Measurements from ENCODE around the gene SCFD1. TPM values are rescaled to one million over a fixed set of nuclear protein-coding genes. Genes with fewer than 3 reads are reported as not detected.

Gene SCFD1
- total RNA-seq, 2 donors from 2014 or later = 71.9 to 91.1 TPM

DNA sequence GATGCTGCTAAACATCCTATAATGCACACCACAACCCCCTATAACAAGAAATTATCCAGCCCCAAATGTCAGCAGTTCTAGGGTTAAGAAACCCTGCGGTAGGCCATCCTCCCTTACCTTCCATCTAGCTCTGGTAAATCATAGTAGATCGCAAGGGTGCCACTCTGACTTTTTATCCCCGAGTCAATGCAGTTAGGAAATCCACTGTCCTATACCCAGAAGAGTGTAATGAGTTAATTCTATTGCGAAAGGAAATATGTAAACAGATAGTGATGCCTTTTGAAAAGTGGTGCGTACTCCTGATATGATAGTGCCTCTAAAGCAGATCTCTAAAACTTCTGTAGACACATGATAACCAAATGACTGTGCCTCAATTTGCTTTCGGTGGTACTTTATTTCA lies 29.8 kb downstream of the SCFD1 start:
- TF ChIP-seq, protein P1, sequence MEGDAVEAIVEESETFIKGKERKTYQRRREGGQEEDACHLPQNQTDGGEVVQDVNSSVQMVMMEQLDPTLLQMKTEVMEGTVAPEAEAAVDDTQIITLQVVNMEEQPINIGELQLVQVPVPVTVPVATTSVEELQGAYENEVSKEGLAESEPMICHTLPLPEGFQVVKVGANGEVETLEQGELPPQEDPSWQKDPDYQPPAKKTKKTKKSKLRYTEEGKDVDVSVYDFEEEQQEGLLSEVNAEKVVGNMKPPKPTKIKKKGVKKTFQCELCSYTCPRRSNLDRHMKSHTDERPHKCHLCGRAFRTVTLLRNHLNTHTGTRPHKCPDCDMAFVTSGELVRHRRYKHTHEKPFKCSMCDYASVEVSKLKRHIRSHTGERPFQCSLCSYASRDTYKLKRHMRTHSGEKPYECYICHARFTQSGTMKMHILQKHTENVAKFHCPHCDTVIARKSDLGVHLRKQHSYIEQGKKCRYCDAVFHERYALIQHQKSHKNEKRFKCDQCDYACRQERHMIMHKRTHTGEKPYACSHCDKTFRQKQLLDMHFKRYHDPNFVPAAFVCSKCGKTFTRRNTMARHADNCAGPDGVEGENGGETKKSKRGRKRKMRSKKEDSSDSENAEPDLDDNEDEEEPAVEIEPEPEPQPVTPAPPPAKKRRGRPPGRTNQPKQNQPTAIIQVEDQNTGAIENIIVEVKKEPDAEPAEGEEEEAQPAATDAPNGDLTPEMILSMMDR (IDR thresholded peaks at IDR 0.05) = no peak
- no peak for TF ChIP-seq POLR2A (IDR thresholded peaks at IDR 0.05)
- no peaks in the 10 kb centered on the region for H3K9me3 ChIP-seq
- intact Hi-C loops (cut with DNase I) = no loop called here
- WGBS, 2 donors = 70 to 79% methylated on average over 6 of the region's 6 CpGs
- no peak for ATAC-seq
- H3K4me3 ChIP-seq = no peak overlapping the region
- H3K4me1 ChIP-seq = no peaks in the 10 kb centered on the region
- no peak for DNase-seq
- H3K27me3 ChIP-seq = no peaks in the 10 kb centered on the region
- H3K36me3 ChIP-seq (replicated peaks in 1 of 2; ENCODE audit: insufficient read depth in 1 of 2, low read depth in 2 of 2) = peaks cover 0 to 13% of the 10 kb centered on the region in 2 donors
- no peak overlapping the region for H3K27ac ChIP-seq

DNA sequence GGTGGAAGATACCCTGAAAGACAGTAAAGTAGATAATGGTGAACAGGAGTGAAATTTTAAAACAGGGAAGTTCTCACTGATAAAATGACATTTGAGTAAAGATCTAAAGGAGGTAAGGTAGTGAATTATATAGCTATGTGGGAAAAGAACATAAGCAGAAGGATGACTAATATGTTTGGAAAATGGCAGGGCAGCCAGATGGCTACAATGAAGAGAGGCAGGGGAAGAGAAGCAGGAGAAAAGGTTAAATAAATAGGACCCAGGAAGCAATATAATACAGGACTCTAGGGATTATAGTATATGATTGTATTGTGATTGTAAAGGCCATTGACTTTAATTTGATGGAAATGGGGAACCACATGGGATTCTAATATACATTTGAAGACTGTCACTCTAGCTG lies 33.0 kb downstream of the SCFD1 start:
- DNase-seq = no peak
- ATAC-seq = no peak
- TF ChIP-seq POLR2A (IDR thresholded peaks at IDR 0.05) = no peak
- TF ChIP-seq, protein P1 (IDR thresholded peaks at IDR 0.05) = no peak
- intact Hi-C loops (cut with DNase I) = no loop called here
- Histone ChIP-seq H3K36me3 (replicated peaks in 1 of 2; ENCODE audit: insufficient read depth in 1 of 2, low read depth in 2 of 2) (peaks cover 0 to 11% of the 10 kb centered on the region in 2 donors), H3K27me3 (no peaks in the 10 kb centered on the region), H3K4me3 (no peak overlapping the region), H3K4me1 (no peaks in the 10 kb centered on the region), H3K9me3 (no peaks in the 10 kb centered on the region), H3K27ac (no peak overlapping the region)

DNA sequence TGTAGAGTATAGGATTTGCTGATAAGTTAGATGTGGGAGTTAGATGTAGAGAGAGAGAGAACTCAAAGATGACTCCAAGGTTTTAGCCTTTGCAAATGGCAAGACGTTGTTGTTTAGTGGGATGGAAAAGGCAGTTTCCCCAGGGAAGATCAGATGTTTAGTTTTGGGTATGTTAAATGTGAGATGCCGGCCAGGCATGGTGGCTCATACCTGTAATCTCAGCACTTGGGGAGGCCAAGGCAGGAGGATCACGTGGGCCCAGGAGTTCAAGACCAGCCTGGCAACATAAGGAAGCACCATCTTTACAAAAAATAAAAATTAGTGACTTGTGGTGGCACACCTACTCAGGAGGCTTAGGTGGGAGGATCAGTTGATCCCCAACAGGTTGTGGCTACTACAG lies 33.5 kb downstream of the SCFD1 start:
- WGBS, 2 donors = 84 to 89% methylated on average over 3 of the region's 3 CpGs
- H3K27ac ChIP-seq = no peak overlapping the region
- no peak for ATAC-seq
- no peaks in the 10 kb centered on the region for H3K27me3 ChIP-seq
- H3K9me3 ChIP-seq = no peaks in the 10 kb centered on the region
- intact Hi-C loops (cut with DNase I) = no loop called here
- DNase-seq = no peak
- TF ChIP-seq, protein P1 (IDR thresholded peaks at IDR 0.05) = no peak
- TF ChIP-seq POLR2A (IDR thresholded peaks at IDR 0.05) = no peak
- H3K4me3 ChIP-seq = no peak overlapping the region
- H3K36me3 ChIP-seq (replicated peaks in 1 of 2; ENCODE audit: insufficient read depth in 1 of 2, low read depth in 2 of 2) = peaks cover 0 to 10% of the 10 kb centered on the region in 2 donors
- no peaks in the 10 kb centered on the region for H3K4me1 ChIP-seq

GRCh38 chr14:30656190-30656632 lies 34.1 kb downstream of the SCFD1 start:
- Histone ChIP-seq H3K4me3 (no peak overlapping the region), H3K9me3 (no peaks in the 10 kb centered on the region), H3K27me3 (no peaks in the 10 kb centered on the region), H3K4me1 (no peaks in the 10 kb centered on the region), H3K27ac (no peak overlapping the region), H3K36me3 (replicated peaks in 1 of 2; ENCODE audit: insufficient read depth in 1 of 2, low read depth in 2 of 2) (peaks cover 0 to 10% of the 10 kb centered on the region in 2 donors)
- ATAC-seq (peak; percentile 81), DNase-seq (peak; percentile 34 to 52 (median 46))
- WGBS, 2 donors = 38 to 43% methylated on average over 8 of the region's 8 CpGs
- TF ChIP-seq, protein P1 (IDR thresholded peaks at IDR 0.05) = peak; percentile 25 to 71 (median 65)
- no peak for TF ChIP-seq POLR2A (IDR thresholded peaks at IDR 0.05)
- intact Hi-C loops (cut with DNase I) = no loop called here

GRCh38 chr14:30657050-30657449 lies 34.9 kb downstream of the SCFD1 start:
- no peaks in the 10 kb centered on the region for H3K27me3 ChIP-seq
- peaks cover 0 to 9% of the 10 kb centered on the region in 2 donors for H3K36me3 ChIP-seq (replicated peaks in 1 of 2; ENCODE audit: insufficient read depth in 1 of 2, low read depth in 2 of 2)
- WGBS, 2 donors = 60 to 88% methylated on average over 2 of the region's 2 CpGs
- H3K27ac ChIP-seq = no peak overlapping the region
- no peaks in the 10 kb centered on the region for H3K9me3 ChIP-seq
- ATAC-seq (no peak), DNase-seq (no peak)
- no peak overlapping the region for H3K4me3 ChIP-seq
- intact Hi-C loops (cut with DNase I) = no loop called here
- TF ChIP-seq, protein P1 (IDR thresholded peaks at IDR 0.05) = no peak
- TF ChIP-seq POLR2A (IDR thresholded peaks at IDR 0.05) = no peak
- H3K4me1 ChIP-seq = no peaks in the 10 kb centered on the region
